ENCODE results near the gene PMIS2.

The PMIS2 gene

DNA sequence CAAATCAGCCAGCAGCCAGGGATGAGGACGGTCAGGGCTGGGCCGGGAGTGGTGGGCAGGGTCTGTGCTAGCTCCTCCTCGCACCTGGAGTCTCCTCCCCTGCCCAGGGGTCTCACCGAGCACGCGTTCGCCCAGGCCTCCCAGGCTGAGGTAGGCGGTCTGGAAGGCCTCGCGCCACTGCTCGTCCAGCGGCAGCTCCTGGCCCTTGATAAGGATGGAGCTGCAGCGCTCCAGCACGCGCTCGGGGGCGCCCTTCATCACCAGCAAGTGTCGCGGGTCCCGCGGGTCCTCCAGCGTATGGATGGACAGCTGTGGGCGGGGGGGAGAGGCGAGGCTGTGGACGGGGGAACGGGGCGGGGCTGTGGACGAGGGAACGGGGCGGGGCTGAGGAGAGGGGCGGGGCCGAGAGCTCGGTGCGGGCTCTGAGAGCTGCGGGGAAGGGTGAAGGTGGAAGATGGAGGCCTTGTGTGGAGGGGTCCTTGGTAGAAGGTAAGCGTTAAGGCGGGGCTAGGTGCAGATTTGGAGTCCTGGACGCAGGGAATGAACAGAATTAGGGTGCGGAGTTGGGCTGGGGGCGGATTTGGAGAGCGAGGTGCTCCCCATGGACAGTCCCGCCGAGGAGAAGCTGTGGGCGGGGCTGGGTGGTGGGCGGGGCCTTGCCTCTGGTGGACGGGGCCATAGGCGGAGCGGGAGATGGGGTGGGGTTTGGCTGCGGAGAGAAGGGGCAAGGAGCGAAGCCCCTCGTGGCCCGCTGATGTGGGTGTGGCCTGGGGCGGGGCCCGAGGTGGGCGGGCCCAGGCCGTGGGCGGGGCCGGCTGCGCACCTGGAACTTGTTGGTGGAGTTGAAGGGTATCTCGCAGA, 28.2 kb upstream of the PMIS2 start (continued):
- TF ChIP-seq, protein P1, sequence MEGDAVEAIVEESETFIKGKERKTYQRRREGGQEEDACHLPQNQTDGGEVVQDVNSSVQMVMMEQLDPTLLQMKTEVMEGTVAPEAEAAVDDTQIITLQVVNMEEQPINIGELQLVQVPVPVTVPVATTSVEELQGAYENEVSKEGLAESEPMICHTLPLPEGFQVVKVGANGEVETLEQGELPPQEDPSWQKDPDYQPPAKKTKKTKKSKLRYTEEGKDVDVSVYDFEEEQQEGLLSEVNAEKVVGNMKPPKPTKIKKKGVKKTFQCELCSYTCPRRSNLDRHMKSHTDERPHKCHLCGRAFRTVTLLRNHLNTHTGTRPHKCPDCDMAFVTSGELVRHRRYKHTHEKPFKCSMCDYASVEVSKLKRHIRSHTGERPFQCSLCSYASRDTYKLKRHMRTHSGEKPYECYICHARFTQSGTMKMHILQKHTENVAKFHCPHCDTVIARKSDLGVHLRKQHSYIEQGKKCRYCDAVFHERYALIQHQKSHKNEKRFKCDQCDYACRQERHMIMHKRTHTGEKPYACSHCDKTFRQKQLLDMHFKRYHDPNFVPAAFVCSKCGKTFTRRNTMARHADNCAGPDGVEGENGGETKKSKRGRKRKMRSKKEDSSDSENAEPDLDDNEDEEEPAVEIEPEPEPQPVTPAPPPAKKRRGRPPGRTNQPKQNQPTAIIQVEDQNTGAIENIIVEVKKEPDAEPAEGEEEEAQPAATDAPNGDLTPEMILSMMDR (tag by site-specific recombination; IDR thresholded peaks at IDR 0.05), result no peak
- TF ChIP-seq ZNF426 (tag by site-specific recombination; IDR thresholded peaks at IDR 0.05), result no peak
- no peak for TF ChIP-seq ZNF184 (tag by site-specific recombination; IDR thresholded peaks at IDR 0.05)
- TF ChIP-seq ZNF624 (tag by site-specific recombination; IDR thresholded peaks at IDR 0.05), result no peak
- peak; percentile 78; the same call in 1 of the 2 replicates for TF ChIP-seq KLF7 (tag by site-specific recombination; IDR thresholded peaks at IDR 0.05; ENCODE audit: borderline replicate concordance)
- no peak for TF ChIP-seq GLI2 (tag by site-specific recombination; IDR thresholded peaks at IDR 0.05; ENCODE audit: borderline replicate concordance, low read depth)
- TF ChIP-seq, protein P2, sequence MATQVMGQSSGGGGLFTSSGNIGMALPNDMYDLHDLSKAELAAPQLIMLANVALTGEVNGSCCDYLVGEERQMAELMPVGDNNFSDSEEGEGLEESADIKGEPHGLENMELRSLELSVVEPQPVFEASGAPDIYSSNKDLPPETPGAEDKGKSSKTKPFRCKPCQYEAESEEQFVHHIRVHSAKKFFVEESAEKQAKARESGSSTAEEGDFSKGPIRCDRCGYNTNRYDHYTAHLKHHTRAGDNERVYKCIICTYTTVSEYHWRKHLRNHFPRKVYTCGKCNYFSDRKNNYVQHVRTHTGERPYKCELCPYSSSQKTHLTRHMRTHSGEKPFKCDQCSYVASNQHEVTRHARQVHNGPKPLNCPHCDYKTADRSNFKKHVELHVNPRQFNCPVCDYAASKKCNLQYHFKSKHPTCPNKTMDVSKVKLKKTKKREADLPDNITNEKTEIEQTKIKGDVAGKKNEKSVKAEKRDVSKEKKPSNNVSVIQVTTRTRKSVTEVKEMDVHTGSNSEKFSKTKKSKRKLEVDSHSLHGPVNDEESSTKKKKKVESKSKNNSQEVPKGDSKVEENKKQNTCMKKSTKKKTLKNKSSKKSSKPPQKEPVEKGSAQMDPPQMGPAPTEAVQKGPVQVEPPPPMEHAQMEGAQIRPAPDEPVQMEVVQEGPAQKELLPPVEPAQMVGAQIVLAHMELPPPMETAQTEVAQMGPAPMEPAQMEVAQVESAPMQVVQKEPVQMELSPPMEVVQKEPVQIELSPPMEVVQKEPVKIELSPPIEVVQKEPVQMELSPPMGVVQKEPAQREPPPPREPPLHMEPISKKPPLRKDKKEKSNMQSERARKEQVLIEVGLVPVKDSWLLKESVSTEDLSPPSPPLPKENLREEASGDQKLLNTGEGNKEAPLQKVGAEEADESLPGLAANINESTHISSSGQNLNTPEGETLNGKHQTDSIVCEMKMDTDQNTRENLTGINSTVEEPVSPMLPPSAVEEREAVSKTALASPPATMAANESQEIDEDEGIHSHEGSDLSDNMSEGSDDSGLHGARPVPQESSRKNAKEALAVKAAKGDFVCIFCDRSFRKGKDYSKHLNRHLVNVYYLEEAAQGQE (tag by site-specific recombination; IDR thresholded peaks at IDR 0.05), result peak; percentile 74
- peak; percentile 83; the same call in 1 of the 2 replicates for TF ChIP-seq BCL11A (tag by site-specific recombination; IDR thresholded peaks at IDR 0.05; ENCODE audit: low read depth)
- TF ChIP-seq ZNF175 (tag by site-specific recombination; IDR thresholded peaks at IDR 0.05), result no peak
- TF ChIP-seq ZNF18 (tag by site-specific recombination; IDR thresholded peaks at IDR 0.05), result no peak
- peak; percentile 92 for TF ChIP-seq SCRT2 (tag by site-specific recombination; IDR thresholded peaks at IDR 0.05)
- no peak for TF ChIP-seq ZFP41 (tag by site-specific recombination; IDR thresholded peaks at IDR 0.05; ENCODE audit: borderline replicate concordance)
- TF ChIP-seq ZBTB1 (tag by site-specific recombination; IDR thresholded peaks at IDR 0.05), result peak; percentile 93
- TF ChIP-seq ZNF302 (tag by site-specific recombination; IDR thresholded peaks at IDR 0.05; ENCODE audit: low read depth), result no peak
- TF ChIP-seq, protein P3, sequence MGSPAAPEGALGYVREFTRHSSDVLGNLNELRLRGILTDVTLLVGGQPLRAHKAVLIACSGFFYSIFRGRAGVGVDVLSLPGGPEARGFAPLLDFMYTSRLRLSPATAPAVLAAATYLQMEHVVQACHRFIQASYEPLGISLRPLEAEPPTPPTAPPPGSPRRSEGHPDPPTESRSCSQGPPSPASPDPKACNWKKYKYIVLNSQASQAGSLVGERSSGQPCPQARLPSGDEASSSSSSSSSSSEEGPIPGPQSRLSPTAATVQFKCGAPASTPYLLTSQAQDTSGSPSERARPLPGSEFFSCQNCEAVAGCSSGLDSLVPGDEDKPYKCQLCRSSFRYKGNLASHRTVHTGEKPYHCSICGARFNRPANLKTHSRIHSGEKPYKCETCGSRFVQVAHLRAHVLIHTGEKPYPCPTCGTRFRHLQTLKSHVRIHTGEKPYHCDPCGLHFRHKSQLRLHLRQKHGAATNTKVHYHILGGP (tag by site-specific recombination; IDR thresholded peaks at IDR 0.05), result no peak
- TF ChIP-seq ZNF677 (tag by site-specific recombination; IDR thresholded peaks at IDR 0.05), result no peak
- TF ChIP-seq ZNF155 (tag by site-specific recombination; IDR thresholded peaks at IDR 0.05), result no peak
- TF ChIP-seq, protein P4, sequence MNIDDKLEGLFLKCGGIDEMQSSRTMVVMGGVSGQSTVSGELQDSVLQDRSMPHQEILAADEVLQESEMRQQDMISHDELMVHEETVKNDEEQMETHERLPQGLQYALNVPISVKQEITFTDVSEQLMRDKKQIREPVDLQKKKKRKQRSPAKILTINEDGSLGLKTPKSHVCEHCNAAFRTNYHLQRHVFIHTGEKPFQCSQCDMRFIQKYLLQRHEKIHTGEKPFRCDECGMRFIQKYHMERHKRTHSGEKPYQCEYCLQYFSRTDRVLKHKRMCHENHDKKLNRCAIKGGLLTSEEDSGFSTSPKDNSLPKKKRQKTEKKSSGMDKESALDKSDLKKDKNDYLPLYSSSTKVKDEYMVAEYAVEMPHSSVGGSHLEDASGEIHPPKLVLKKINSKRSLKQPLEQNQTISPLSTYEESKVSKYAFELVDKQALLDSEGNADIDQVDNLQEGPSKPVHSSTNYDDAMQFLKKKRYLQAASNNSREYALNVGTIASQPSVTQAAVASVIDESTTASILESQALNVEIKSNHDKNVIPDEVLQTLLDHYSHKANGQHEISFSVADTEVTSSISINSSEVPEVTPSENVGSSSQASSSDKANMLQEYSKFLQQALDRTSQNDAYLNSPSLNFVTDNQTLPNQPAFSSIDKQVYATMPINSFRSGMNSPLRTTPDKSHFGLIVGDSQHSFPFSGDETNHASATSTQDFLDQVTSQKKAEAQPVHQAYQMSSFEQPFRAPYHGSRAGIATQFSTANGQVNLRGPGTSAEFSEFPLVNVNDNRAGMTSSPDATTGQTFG (tag by site-specific recombination; IDR thresholded peaks at IDR 0.05; ENCODE audit: borderline replicate concordance), result no peak
- no peak for TF ChIP-seq PRDM6 (tag by site-specific recombination; IDR thresholded peaks at IDR 0.05)
- peak; percentile 79 for TF ChIP-seq SP7 (tag by site-specific recombination; IDR thresholded peaks at IDR 0.05)
- TF ChIP-seq ZNF274 (IDR thresholded peaks at IDR 0.05; ENCODE audit: low read length), result no peak
- no peak; the same call in 1 of the 2 replicates for TF ChIP-seq ZNF274 (tag by site-specific recombination; IDR thresholded peaks at IDR 0.05; ENCODE audit: borderline replicate concordance)
- TF ChIP-seq WT1 (tag by site-specific recombination; IDR thresholded peaks at IDR 0.05), result no peak
- TF ChIP-seq ZNF48 (tag by site-specific recombination; IDR thresholded peaks at IDR 0.05), result no peak
- peak; percentile 10; the same call in 1 of the 2 replicates for TF ChIP-seq ZNF76 (tag by site-specific recombination; IDR thresholded peaks at IDR 0.05; ENCODE audit: borderline replicate concordance, low read depth)
- peak; percentile 29; the same call in 1 of the 2 replicates for TF ChIP-seq ZNF629 (tag by site-specific recombination; IDR thresholded peaks at IDR 0.05)
- peak; percentile 91 for TF ChIP-seq ZSCAN16 (tag by site-specific recombination; IDR thresholded peaks at IDR 0.05)
